Islet of Langerhans (tissue), 1 donor: ENCODE results near the gene HPX.

Source experiments
- FAIRE-seq: peaks from one replicate; lab custom pipeline; 2011; peaks lifted over from hg19 to GRCh38; lab: Jason Lieb, UNC

The HPX gene

GRCh38 chr11:6440906-6441358 lies at the start of gene HPX:
TSS of gene HPX (minus strand) at chr11:6440987. CDS start at chr11:6440963, 24 bp downstream.
- no peak for FAIRE-seq

GRCh38 chr11:6489306-6489705 lies 48.5 kb upstream of the HPX start:
- FAIRE-seq: no peak

- FAIRE-seq: no peak
Measured at GRCh38 chr11:6488821-6489220, 48.0 kb upstream of the HPX start.

- FAIRE-seq: no peak
Measured at GRCh38 chr11:6488342-6488741, 47.6 kb upstream of the HPX start.

- no peak for FAIRE-seq
Measured at GRCh38 chr11:6486938-6487337, 46.2 kb upstream of the HPX start.

- no peak for FAIRE-seq
Measured at GRCh38 chr11:6486256-6486655, 45.5 kb upstream of the HPX start.

- FAIRE-seq: no peak
Measured at GRCh38 chr11:6485661-6486060, 44.9 kb upstream of the HPX start.

GRCh38 chr11:6483015-6483414 lies 42.2 kb upstream of the HPX start:
- no peak for FAIRE-seq

- no peak for FAIRE-seq
Measured at GRCh38 chr11:6482441-6482840, 41.7 kb upstream of the HPX start.

- no peak for FAIRE-seq
Measured at GRCh38 chr11:6481924-6482275, 41.1 kb upstream of the HPX start.

- peak; percentile 71 for FAIRE-seq
Measured at GRCh38 chr11:6481012-6481923, 40.5 kb upstream of the HPX start, which contains the start of the genes ARFIP2 and TIMM10B. TSS of gene ARFIP2 (minus strand) at chr11:6481331. CDS start at chr11:6480421, 910 bp downstream. TSS of gene TIMM10B (plus strand) at chr11:6481501. CDS start at chr11:6481517, 16 bp downstream.

GRCh38 chr11:6480299-6480914 lies 39.6 kb upstream of the HPX start:
- no peak for FAIRE-seq

GRCh38 chr11:6476571-6476970 lies 35.8 kb upstream of the HPX start:
- FAIRE-seq: no peak

- peak; percentile 81 for FAIRE-seq
Measured at GRCh38 chr11:6475936-6476335, 35.1 kb upstream of the HPX start.

- FAIRE-seq: no peak
Measured at GRCh38 chr11:6474806-6475500, 34.2 kb upstream of the HPX start.

- no peak for FAIRE-seq
Measured at GRCh38 chr11:6474413-6474792, 33.6 kb upstream of the HPX start.

GRCh38 chr11:6473451-6474412 lies 32.9 kb upstream of the HPX start, which contains the start of gene TRIM3:
TSS of gene TRIM3 (minus strand) at chr11:6473941. CDS start at chr11:6465695, 8,246 bp downstream.
- no peak for FAIRE-seq

GRCh38 chr11:6472934-6473333 lies 32.1 kb upstream of the HPX start:
- FAIRE-seq: no peak

GRCh38 chr11:6469599-6469998 lies 28.8 kb upstream of the HPX start:
- FAIRE-seq: no peak

- no peak for FAIRE-seq
Measured at GRCh38 chr11:6468712-6469495, 28.1 kb upstream of the HPX start.

- FAIRE-seq: no peak
Measured at GRCh38 chr11:6459099-6459450, 18.3 kb upstream of the HPX start.
